B cell (primary cell): ENCODE results near the gene C6orf47.

Experiments used
- EZH2 ChIP-seq: IDR thresholded peaks from 2 replicates; pipeline ENCODE4 v1.6.1; 2012; ENCODE audit warnings: borderline replicate concordance, low read depth, mild to moderate bottlenecking, moderate library complexity, low read length; ENCODE audit not compliant: insufficient read depth, poor library complexity, severe bottlenecking
- TF ChIP-seq, protein P1 (sequence below): fragments of 200-600 bp; IDR thresholded peaks from one replicate; pipeline ENCODE4 v1.8.0; 2022; ENCODE audit warnings: antibody characterized with exemption, mild to moderate bottlenecking

DNA sequence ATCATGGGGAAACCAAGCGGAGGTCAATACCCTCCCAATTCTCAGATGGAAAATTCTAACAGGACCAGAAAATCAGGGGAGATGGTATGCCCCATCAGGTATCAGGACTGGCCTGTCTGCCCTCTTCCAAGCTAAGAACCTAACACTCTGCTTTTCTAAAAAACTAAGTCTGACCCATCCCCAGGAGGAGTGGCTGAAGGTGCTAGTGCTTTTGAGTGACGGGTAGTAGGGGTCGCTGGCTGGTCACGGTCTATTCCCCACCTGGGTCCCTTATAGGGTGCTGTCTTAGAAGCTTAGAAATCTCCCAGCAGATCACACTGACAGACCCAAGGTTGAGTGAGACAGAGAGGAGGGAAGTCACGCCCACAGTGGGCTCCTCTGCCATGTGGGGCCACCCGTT is 33.0 kb upstream of the C6orf47 start:
- TF ChIP-seq, protein P1, sequence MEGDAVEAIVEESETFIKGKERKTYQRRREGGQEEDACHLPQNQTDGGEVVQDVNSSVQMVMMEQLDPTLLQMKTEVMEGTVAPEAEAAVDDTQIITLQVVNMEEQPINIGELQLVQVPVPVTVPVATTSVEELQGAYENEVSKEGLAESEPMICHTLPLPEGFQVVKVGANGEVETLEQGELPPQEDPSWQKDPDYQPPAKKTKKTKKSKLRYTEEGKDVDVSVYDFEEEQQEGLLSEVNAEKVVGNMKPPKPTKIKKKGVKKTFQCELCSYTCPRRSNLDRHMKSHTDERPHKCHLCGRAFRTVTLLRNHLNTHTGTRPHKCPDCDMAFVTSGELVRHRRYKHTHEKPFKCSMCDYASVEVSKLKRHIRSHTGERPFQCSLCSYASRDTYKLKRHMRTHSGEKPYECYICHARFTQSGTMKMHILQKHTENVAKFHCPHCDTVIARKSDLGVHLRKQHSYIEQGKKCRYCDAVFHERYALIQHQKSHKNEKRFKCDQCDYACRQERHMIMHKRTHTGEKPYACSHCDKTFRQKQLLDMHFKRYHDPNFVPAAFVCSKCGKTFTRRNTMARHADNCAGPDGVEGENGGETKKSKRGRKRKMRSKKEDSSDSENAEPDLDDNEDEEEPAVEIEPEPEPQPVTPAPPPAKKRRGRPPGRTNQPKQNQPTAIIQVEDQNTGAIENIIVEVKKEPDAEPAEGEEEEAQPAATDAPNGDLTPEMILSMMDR, result no peak
- TF ChIP-seq EZH2, result no peak
